ENCODE measurements around the gene MPDU1. TPM values are rescaled to one million over a fixed set of nuclear protein-coding genes. Genes with fewer than 3 reads are reported as not detected.

Gene MPDU1
- total and polyA plus RNA-seq, 4 donors: 42.3 to 99.5 (median 84.8) TPM

GRCh38 chr17:7586673-7587419 is 3.2 kb downstream of the MPDU1 start:
- Histone ChIP-seq H3K27me3 (ENCODE audit: control insufficient read depth in 3 of 3, insufficient read depth in 3 of 3, low read length in 2 of 3) (no peaks in the 10 kb centered on the region), H3K36me3 (ENCODE audit: control insufficient read depth in 4 of 4, insufficient read depth in 4 of 4, low read length in 4 of 4) (peaks cover 4 to 30% (median 14%) of the 10 kb centered on the region in 4 donors), H3K27ac (ENCODE audit: low read depth in 1 of 2, low read length in 1 of 2) (peak overlapping the region; percentile 14 to 41), H3K4me1 (ENCODE audit: control insufficient read depth in 5 of 5, insufficient read depth in 5 of 5, low read length in 5 of 5) (peaks cover 7 to 34% (median 20%) of the 10 kb centered on the region in 5 donors), H3K9ac (ENCODE audit: insufficient read depth in 1 of 2, low read length in 2 of 2) (no peak overlapping the region), H3K4me3 (no peak overlapping the region), H3K9me3 (ENCODE audit: control insufficient read depth in 4 of 4, insufficient read depth in 3 of 4, low read length in 3 of 4) (no peaks in the 10 kb centered on the region)
- TF ChIP-seq CTCF (IDR thresholded peaks at IDR 0.05; ENCODE audit: control extremely low read depth, extremely low read depth): no peak
- ATAC-seq (ENCODE audit: insufficient read depth, low FRiP score): no peak
- DNase-seq: peak in 1 of 3 donors; percentile 22
- 77 to 79% methylated on average over 9 of the region's 9 CpGs for WGBS, 2 donors

GRCh38 chr17:7587420-7588151 is 3.9 kb downstream of the MPDU1 start:
- H3K9ac ChIP-seq (ENCODE audit: insufficient read depth in 1 of 2, low read length in 2 of 2): no peak overlapping the region
- WGBS, 2 donors: 76 to 79% methylated on average over 12 of the region's 12 CpGs
- ATAC-seq (ENCODE audit: insufficient read depth, low FRiP score): no peak

GRCh38 chr17:7588553-7589203 is 5.0 kb downstream of the MPDU1 start:
- Histone ChIP-seq H3K4me1 (ENCODE audit: control insufficient read depth in 5 of 5, insufficient read depth in 5 of 5, low read length in 5 of 5) (peaks cover 0 to 19% (median 6%) of the 10 kb centered on the region in 5 donors), H3K27me3 (ENCODE audit: control insufficient read depth in 3 of 3, insufficient read depth in 3 of 3, low read length in 2 of 3) (no peaks in the 10 kb centered on the region), H3K4me3 (no peak overlapping the region), H3K36me3 (ENCODE audit: control insufficient read depth in 4 of 4, insufficient read depth in 4 of 4, low read length in 4 of 4) (peaks cover 20 to 40% (median 30%) of the 10 kb centered on the region in 4 donors), H3K9ac (ENCODE audit: insufficient read depth in 1 of 2, low read length in 2 of 2) (no peak overlapping the region), H3K27ac (ENCODE audit: low read depth in 1 of 2, low read length in 1 of 2) (peak overlapping the region in 1 of 2 donors; percentile 9), H3K9me3 (ENCODE audit: control insufficient read depth in 4 of 4, insufficient read depth in 3 of 4, low read length in 3 of 4) (no peaks in the 10 kb centered on the region)
- ATAC-seq (ENCODE audit: insufficient read depth, low FRiP score) (no peak), DNase-seq (no peak)
- 79 to 97% methylated on average over 24 to 30 of the region's 30 CpGs for WGBS, 2 donors
- no peak for TF ChIP-seq CTCF (IDR thresholded peaks at IDR 0.05; ENCODE audit: control extremely low read depth, extremely low read depth)

More at GRCh38 chr17:7587420-7588151, 3.9 kb downstream of the MPDU1 start:
- no peaks in the 10 kb centered on the region for H3K27me3 ChIP-seq (ENCODE audit: control insufficient read depth in 3 of 3, insufficient read depth in 3 of 3, low read length in 2 of 3)
- peak overlapping the region; percentile 14 to 41 for H3K27ac ChIP-seq (ENCODE audit: low read depth in 1 of 2, low read length in 1 of 2)
- H3K4me3 ChIP-seq: no peak overlapping the region
- no peak for TF ChIP-seq CTCF (IDR thresholded peaks at IDR 0.05; ENCODE audit: control extremely low read depth, extremely low read depth)
- H3K36me3 ChIP-seq (ENCODE audit: control insufficient read depth in 4 of 4, insufficient read depth in 4 of 4, low read length in 4 of 4): peaks cover 11 to 33% (median 20%) of the 10 kb centered on the region in 4 donors
- H3K4me1 ChIP-seq (ENCODE audit: control insufficient read depth in 5 of 5, insufficient read depth in 5 of 5, low read length in 5 of 5): peaks cover 4 to 27% (median 14%) of the 10 kb centered on the region in 5 donors
- H3K9me3 ChIP-seq (ENCODE audit: control insufficient read depth in 4 of 4, insufficient read depth in 3 of 4, low read length in 3 of 4): no peaks in the 10 kb centered on the region
- no peak for DNase-seq

Measured in lung (tissue), 12 donors.